GM19467 (cell line): ENCODE data around the gene NELFA.

ENCODE experiments used
- ATAC-seq: cut with Tn5 transposase; IDR thresholded peaks from one replicate; pipeline ENCODE4 v1.9.1; 2021; ENCODE audit warnings: mild to moderate bottlenecking, moderate library complexity; ENCODE audit not compliant: unreplicated experiment

The NELFA gene

DNA sequence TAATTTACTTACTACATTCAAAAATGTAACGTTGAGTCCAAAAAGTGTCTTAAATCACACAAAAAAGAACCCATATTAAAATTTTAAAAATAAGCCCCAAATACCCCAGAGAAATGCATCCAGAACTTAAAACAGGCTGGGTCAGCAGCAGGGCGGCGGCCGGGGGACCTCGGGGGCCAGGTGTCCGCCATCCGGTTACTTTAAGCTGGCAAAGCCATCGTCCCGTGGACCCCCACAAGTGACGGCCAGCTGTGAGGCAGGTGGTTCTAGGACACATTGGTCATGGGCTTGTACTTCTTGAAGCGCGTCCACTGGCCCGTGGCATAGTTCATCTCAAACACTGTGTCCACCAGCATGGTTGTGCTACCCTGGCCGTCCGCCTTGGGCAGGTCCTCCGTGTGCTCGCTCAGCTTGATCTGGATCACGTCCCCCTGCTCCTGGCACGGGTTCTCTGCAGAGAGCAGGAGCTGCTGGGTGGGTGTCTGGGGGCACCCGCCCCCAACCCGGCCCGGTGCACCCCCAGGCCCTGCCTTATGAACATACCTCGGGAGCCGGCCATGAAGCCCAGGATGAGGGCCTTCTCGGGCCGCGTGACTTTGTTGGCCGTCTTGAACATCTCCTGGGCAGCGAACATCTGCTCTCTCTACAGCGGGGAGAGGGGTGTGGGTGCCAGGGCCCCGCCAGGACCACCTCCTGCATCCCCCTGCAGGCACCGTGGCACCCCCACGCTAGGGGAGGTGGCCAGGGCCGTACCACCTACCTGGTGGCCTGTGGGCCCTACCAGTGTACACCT lies 25.5 kb downstream of the NELFA start:
- no peak for ATAC-seq

DNA sequence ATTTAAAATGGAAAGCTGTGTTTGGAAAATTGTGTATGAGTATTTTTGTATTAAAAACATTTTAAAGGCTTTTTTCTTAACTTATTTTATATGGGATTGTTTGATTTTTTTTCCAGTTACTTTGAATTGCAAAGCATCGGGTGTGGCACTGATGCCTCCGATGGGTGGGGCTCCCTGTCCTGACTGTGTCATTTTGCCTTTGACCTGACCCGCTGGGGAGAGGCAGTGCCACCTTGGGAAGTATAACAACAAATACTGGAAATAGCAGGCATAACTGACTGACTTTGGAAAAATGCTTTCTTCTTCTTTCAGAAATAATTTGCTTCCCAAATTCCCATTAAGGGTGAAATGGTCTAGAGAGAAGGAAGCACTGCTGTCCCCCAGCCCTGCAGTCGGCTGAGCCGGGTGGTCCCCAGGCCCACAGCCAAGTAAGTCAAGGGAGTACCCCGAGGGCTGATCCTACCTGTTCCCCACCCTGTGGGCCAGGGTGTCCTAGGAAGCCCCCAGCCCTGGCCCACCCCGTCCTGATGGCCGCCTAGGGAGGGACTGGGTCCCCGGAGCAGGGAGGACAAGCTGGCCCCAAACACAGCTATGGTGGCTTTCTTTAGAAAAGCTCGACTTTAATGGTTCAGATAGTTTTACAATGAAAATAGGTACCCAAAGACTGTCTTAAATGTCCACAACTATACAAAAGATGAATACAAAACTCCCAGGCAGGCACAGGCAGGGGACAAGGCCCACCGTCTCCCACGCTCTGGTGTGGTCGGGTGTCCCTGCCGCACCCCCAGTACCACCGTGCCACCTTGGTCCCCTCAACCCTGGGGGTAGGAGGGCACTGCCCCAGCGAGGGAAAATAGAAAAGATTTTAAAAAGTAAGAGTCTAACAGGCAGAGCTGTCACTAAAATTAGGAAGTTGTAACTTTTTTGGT lies 26.4 kb downstream of the NELFA start:
- ATAC-seq = no peak

DNA sequence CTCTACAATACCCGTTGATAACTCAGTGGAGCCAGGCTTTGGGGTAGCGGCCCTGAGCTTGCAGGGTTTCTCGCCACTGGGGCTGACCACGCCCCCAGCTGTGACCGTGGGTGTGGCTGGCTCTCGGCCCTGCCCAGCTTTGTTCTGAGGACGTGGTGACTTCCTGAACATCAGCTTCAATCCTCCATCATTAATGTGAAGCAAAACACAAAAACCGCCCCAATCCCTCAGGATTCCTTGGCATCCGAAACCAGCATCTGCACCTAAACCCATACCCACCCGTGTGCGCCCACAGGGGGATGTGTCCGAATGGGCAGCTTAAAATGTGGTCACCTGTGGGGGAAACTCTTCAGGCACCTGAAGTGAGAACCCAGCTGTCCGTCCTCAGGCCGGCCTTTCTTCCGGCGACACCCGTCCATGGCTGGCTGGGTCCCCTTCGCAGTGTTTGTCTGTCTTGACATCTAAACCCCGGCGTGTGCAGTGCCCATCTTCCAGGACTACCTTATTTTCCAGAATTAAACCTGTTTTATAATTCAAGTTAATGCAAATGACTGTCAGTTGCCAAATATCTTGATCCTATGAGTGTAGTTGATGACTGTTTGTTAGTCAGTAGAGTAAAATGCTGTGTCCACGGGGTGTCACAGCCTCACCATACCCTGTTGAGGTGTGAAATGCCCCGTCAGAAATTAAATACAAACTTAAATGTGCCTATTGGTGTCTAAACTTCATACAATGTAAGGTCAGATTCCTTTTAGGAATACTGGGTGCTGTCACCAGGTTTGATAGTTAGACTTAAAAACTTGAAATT lies 27.3 kb downstream of the NELFA start:
- no peak for ATAC-seq

DNA sequence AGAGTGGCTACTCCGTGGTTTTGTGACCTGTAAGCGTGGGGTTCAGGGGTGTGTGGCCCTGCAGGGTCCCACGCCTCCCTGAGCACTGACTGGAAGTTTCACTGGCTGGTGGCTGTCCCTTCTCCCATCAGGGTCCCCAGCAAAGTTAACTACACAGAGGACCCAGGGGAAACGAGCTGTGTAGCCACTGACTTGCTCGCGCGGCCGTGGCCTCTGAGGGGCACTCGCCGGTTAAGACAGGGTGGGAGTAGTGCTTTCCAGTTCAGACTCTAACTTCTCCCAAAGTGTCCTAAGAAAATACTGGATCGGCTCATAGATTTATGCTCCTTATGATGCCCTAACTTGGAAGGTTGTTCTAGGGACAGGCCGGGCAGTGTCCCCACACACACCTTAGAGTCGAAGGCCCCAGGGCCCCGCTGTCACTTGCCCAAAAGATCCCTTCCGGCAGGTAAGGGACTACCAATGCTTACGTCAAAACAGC lies 28.2 kb downstream of the NELFA start:
- ATAC-seq = no peak

DNA sequence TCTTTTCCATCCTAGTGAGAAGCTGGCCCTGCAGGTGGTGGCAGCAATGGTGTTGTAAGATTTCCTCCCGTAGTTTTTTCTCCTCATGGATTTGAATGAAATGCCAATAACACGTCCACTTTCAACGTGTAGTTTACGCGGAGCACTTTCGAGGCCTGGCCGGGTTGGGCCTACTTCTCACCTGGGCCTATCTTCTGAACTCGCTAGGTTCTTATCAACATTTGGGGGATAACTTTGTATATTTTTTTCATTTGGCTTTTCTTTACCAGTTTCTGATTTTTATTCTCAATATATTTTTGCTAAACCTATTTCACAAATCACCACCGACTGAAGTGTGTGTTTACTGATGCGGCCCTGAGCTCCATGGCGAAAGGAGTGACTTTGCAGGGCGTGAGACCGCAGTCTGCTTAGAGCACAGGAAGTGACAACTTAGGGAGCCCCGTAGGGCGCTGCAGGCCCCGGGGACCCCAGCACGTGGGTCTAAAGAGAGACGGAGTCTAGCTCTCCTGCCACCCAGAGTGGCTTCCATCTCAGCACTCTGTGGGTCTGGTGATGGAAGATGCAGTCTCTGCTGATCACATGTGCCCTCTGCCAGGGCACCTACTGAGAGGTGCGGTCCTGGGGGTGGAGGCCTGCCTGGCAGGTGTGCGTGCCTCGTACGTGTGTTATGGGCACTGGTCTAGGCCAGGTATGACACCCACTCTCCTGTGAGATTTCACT lies 29.1 kb downstream of the NELFA start:
- no peak for ATAC-seq

DNA sequence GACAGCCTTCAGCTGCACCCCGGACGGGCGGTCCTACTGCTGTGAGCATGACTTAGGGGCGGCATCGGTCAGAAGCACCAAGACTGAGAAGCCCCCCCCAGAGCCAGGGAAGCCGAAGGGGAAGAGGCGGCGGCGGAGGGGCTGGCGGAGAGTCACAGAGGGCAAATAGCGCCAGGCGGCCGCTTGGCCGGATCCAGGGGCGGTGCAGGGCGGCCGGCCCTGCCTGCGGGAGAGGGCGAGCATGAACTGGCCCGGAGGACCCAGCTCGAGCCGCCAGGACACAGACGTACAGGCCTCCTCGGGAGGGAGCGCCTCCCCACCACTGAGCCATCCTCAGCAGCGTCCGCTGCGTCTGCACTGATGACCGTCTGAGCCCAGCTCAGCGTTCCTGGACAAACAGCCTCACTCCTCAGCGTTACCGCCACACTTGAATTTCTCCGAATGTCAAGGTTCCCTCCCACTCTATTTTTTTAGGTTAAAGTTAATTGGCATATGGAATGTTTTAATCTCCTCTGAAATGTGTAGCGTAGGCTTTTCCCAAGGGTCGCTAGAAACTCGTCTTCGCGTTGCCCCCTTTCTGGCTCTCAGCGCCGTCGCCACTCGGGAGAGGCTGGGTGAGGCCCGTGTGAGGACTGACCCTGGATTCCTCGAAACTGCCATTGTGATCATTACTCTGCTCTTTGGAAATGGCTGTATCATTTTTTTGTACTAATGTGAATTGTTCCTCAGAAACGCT lies 29.9 kb downstream of the NELFA start:
- ATAC-seq = no peak

DNA sequence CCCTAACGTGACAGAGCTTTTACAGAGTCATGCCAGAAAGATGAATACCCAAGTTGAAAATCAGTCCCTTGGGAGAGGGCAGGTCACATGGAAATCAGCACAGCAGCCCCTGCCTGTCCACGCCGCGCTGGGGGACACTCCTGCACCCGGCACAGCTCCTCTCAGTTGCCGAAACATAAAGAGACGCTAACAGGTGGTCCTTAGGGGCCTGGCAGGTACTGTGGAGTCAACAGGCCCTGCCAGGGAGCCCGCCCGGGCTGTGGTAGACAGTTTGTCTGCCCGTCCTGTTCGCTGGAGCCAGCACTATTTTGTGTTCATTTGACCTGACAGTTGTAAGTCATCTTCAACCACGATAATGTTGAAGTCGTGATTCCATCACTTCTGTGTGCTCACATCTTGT lies 30.5 kb downstream of the NELFA start:
- no peak for ATAC-seq

DNA sequence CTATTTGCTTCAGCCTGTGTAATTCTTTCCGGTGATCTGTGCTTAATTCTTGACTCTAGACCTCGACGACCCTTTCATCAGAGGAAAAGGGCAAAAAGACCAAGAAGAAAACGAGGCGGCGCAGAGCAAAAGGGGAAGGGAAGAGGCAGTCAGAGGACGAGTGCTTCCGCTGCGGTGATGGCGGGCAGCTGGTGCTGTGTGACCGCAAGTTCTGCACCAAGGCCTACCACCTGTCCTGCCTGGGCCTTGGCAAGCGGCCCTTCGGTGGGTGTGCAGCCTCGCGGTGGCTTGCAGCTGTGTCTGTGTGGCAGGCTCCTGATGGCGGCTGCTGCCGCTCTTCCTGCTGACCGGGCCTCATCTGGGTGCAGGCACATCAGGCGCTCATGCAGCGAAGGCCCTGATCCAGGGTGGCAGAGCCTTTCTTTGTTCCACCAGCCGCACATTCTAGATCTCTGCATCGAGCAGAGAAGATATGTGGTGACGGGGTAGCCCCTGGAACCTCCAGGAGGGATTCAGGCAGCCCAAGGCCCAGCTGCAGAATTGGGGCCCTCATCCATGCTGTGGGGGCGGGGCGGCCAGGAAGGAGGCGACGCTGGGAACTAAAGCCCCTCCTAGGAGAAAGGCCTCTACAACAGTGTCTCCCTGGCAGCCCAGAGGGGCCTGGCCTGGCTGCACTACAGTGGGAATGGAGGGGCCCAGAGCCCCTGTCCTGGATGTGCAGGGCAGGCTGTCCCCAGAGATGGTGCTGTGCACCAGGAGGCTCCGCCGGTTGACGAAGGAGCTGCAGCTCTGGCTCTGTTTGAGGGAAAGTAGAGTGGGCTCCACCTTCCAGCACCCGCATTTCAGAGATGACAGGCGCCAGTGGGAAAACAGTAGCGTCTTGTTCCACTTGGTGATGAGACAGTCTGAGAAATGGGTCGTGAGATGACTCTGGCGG lies 32.1 kb downstream of the NELFA start:
- no peak for ATAC-seq

DNA sequence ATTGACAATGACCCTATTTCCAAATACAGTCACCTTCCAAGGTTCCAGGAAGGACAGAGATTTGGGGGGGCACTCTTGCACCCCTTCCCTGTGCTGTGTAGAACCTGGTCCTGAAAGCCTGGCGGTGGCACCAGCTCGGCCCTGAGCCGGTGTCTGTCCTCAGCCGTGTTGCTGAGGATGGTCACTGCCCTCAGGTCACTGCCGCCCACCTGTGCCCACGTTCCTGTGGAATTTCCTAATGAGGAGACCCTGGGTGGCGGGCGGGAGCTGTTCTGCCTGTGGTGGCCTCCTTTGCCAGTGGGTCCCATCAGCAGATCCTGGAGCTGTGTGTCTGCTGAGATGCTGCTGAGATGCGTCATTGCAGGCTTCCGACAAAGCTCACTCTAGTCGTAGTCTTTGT lies 32.9 kb downstream of the NELFA start:
- ATAC-seq = no peak

DNA sequence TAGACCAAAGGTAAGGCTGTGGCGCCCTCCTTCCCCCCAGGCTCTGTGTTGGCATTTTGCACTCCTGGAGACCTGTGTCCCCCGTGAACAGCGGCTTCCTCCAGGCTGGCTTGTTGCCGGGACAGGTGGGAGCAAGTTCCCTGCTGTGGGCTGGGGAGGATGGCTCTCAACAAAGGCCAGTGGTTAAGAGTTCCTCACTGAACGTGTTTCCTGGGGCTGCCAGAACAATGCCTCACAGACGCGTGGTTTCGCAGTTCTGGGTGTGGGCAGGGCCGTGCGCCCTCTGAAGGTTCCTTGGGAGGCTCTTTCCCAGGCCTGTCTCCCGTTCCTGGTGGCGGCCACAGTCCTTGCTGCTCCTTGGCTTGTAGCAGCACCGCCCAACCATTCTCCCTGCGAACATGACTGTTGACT lies 33.4 kb downstream of the NELFA start:
- ATAC-seq = no peak

DNA sequence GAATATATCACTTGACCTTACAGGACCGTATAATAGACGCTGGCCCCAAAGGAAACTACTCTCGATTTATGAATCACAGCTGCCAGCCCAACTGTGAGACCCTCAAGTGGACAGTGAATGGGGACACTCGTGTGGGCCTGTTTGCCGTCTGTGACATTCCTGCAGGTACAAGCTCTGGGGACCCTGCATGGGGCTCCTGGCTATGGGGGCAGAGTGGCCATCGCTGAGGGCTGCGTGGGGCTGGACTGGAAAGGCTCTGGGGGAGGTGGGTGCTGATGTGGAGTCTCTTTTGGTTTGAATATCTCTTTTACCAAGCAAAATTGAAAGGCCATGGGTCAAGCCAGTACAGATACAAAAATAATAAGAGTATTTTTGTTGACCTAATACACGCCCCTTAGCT lies 33.9 kb downstream of the NELFA start:
- ATAC-seq = no peak

DNA sequence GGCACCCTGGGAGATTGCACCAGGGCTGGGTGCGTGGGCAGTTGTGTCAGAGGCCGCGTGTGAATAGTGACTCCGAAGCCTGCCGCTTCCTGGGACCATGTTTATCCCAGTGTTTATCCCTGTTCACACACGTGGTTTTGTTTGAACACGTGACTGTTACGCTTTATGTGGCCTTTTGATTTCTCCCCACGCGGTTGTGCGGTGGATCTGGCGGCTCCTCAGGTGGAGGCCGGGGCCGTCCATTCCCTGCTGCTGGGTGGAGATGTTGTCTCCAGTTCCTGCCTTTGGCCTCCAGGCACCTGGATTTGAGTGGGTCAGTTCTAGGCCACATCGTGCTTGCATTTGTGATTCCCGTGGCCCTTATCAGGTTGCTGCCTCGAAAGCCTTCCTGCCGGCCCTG lies 35.1 kb downstream of the NELFA start:
- no peak for ATAC-seq

DNA sequence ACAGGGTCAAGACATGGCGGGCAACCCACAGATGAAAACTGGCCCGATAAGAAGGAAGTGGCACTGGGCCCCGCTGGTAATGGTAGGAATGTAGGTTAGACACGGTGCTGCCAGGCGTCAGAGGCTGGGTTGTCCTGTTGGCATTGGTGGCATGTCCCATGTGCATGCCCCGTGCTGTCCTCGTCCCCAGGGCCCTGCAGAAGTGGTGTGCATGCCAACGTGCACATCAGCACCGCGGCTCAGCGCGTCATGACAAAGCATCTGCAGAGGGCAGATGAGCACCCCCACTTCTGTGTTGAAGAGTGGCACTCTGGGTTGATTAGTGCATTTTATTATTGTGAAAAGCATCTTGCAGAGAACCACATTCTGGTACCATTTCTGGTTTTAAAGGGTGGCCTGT lies 35.6 kb downstream of the NELFA start:
- no peak for ATAC-seq

DNA sequence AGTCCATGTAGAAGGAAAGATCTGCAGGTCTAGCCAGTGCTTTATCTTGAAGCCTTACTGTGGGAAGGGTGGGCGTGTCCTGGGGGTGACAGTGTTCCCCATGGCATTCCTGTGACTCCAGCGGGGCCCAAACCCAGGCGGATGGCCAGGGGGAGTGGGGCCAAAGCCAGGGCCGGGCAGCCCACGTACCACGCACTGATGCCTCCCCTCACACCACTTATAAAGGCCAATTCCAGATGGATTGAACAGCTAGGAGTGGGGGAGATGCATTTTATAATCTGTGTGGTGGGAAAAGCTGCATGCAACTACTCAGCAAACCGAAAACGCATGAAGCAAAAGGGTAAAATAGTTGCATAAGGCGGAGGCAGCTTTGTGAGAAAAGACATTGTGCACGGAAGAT lies 36.4 kb downstream of the NELFA start:
- ATAC-seq = no peak

DNA sequence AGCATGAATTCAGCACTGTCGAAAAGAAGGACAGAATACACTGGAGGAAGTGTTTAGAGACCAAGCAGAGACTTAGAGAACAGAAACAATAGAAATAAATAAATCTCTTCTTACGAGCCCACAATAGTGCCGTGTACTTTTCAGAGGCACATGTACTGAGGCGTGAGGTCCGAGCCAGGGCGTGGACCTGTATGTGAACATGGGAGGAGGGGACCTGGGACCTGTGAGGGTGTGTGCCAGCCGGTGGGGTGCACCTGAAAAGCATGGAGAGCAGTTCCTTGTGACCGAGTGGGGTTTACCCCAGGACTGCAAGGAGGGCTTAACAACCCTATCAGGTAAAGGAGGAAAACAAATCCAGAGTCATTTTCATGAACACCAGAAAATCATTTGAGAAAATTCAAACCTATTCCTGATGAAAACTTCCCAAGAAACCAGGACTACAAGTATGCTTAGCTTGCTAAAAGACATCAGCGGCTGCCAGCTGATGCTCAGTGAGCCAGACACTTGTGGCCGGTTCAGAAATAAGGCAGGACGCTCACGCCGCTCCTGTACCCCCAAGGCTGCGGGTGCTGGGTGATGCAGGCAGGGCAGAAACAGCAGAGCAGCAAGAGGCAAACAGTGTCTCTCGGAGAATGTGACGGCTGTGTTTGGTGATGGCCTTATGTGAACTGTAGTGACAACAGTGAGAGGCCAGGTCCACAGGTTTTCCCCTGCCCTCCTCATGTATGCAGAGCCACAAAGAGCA lies 37.1 kb downstream of the NELFA start:
- ATAC-seq = no peak

DNA sequence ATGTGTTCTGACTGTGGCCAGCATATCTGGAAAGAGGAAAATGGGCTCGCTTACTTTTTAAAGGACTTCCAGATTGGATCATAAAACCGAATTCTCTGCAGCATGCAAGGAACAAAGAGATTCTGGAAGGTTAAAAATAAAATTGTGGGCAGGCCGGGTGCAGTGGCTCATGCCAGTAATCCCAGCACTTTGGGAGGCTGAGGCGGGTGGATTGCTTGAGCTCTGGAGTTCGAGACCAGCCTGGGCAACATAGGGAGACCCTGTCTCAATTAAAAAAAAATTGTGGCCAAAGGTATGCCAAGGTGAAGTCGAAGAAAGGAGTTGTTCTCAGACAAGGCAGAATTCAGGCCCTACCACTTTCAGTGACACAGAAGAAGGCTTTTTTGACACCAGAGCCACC lies 37.8 kb downstream of the NELFA start:
- ATAC-seq = no peak

DNA sequence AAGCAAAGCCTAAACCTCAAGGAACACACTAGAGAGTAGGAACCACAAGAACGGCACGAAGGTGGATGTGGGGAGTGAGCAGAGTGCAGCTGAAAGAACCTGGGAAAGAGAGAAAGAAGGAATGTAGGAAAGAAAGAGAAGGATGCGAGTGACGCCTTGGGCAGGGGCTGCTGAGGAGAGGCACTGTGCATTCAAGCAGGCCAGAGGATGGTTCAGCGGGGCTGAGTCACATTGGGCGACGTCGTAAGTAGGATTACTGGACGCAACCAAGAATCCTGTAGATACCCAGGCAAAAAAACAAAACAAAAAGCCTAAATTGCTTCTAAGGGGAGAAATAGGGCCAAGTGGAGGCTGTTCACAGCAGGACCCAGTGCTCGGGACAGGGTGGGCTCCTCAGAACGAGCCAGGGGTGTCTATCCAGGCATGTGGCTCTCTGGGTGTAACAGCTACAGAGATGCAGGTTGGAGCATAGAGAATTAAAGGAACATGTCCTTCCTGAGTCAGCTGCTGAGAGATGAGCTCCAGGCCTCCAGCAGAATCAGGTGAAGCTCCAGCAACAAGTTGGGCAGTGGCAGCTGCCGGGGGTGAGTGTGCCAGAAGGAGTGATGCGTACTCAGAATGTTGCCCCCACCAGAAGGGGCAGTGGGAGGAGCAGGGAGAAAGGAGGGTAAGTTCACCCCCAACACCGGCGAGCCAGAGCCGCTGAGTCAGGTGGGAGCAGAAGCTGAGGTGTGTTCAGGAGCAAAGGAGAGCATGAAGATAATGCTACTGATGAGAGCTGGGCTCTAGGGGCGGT lies 38.6 kb downstream of the NELFA start:
- ATAC-seq = no peak
